ENCODE data around the gene HIKESHI. TPM values are rescaled to one million over a fixed set of nuclear protein-coding genes. Genes with fewer than 3 reads are reported as not detected.

Gene HIKESHI
- total RNA-seq, 2 donors from 2014 or later: 67.5 to 76.3 TPM

- Histone ChIP-seq H3K27me3 (ENCODE audit: control insufficient read depth, insufficient read depth, low read length, poor library complexity, severe bottlenecking) (no peaks in the 10 kb centered on the region), H3K27ac (ENCODE audit: low read depth, low read length) (no peak overlapping the region), H3K9ac (ENCODE audit: extremely low read depth, low read length, poor library complexity, severe bottlenecking) (no peak overlapping the region), H3K36me3 (ENCODE audit: control insufficient read depth, insufficient read depth, low read length) (no peaks in the 10 kb centered on the region), H3K4me1 (ENCODE audit: control insufficient read depth, insufficient read depth, low read length) (no peaks in the 10 kb centered on the region), H3K4me3 (ENCODE audit: low read length) (no peak overlapping the region), H3K9me3 (ENCODE audit: control insufficient read depth, low read length) (peaks cover 31% of the 10 kb centered on the region)
- no peak for TF ChIP-seq CTCF (conservative IDR thresholded peaks at IDR 0.05)
- H3K9me3 Mint-ChIP-seq: peaks cover 11% of the 10 kb centered on the region
- WGBS, 2 experiments (ENCODE audit: insufficient coverage in 1 of 2, insufficient read length in 1 of 2): 90 to 100% methylated on average over 2 of the region's 2 CpGs
- peaks cover 8% of the 10 kb centered on the region for H3K4me1 Mint-ChIP-seq
- H3K27me3 Mint-ChIP-seq (ENCODE audit: insufficient read depth): peaks cover 3% of the 10 kb centered on the region
- no peak overlapping the region for H3K4me3 Mint-ChIP-seq
- H3K27ac Mint-ChIP-seq: no peak overlapping the region
- no peak for DNase-seq
- H3K36me3 Mint-ChIP-seq (ENCODE audit: low read depth): no peaks in the 10 kb centered on the region
Measured at GRCh38 chr11:86380295-86381059, 78.4 kb downstream of the HIKESHI start.

- no peak overlapping the region for H3K27ac Mint-ChIP-seq
- Histone ChIP-seq H3K9ac (ENCODE audit: extremely low read depth, low read length, poor library complexity, severe bottlenecking) (no peak overlapping the region), H3K9me3 (ENCODE audit: control insufficient read depth, low read length) (peaks cover 3% of the 10 kb centered on the region), H3K4me1 (ENCODE audit: control insufficient read depth, insufficient read depth, low read length) (no peaks in the 10 kb centered on the region), H3K36me3 (ENCODE audit: control insufficient read depth, insufficient read depth, low read length) (no peaks in the 10 kb centered on the region), H3K27ac (ENCODE audit: low read depth, low read length) (no peak overlapping the region), H3K4me3 (ENCODE audit: low read length) (no peak overlapping the region), H3K27me3 (ENCODE audit: control insufficient read depth, insufficient read depth, low read length, poor library complexity, severe bottlenecking) (no peaks in the 10 kb centered on the region)
- H3K27me3 Mint-ChIP-seq (ENCODE audit: insufficient read depth): no peaks in the 10 kb centered on the region
- no peak for TF ChIP-seq CTCF (conservative IDR thresholded peaks at IDR 0.05)
- 93 to 95% methylated on average over 4 to 5 of the region's 5 CpGs for WGBS, 2 experiments (ENCODE audit: insufficient coverage in 1 of 2, insufficient read length in 1 of 2)
- no peak for DNase-seq
- H3K4me3 Mint-ChIP-seq: no peak overlapping the region
- H3K4me1 Mint-ChIP-seq: peaks cover 14% of the 10 kb centered on the region
- H3K9me3 Mint-ChIP-seq: no peaks in the 10 kb centered on the region
- no peaks in the 10 kb centered on the region for H3K36me3 Mint-ChIP-seq (ENCODE audit: low read depth)
Measured at GRCh38 chr11:86383041-86383955, 81.3 kb downstream of the HIKESHI start.

GRCh38 chr11:86386283-86386682 lies 84.2 kb downstream of the HIKESHI start:
- no peaks in the 10 kb centered on the region for H3K9me3 ChIP-seq (ENCODE audit: control insufficient read depth, low read length)
- Mint-ChIP-seq H3K9me3 (no peaks in the 10 kb centered on the region), H3K27me3 (ENCODE audit: insufficient read depth) (no peaks in the 10 kb centered on the region), H3K4me3 (no peak overlapping the region), H3K36me3 (ENCODE audit: low read depth) (peaks cover 2% of the 10 kb centered on the region), H3K27ac (no peak overlapping the region), H3K4me1 (peaks cover 15% of the 10 kb centered on the region)
- H3K27ac ChIP-seq (ENCODE audit: low read depth, low read length): no peak overlapping the region
- no peak for TF ChIP-seq CTCF (conservative IDR thresholded peaks at IDR 0.05)
- H3K4me1 ChIP-seq (ENCODE audit: control insufficient read depth, insufficient read depth, low read length): peaks cover 4% of the 10 kb centered on the region
- WGBS, 2 experiments (ENCODE audit: insufficient coverage in 1 of 2, insufficient read length in 1 of 2): 92 to 100% methylated on average over 1 to 2 of the region's 2 CpGs
- H3K4me3 ChIP-seq (ENCODE audit: low read length): no peak overlapping the region
- H3K9ac ChIP-seq (ENCODE audit: extremely low read depth, low read length, poor library complexity, severe bottlenecking): no peak overlapping the region
- H3K36me3 ChIP-seq (ENCODE audit: control insufficient read depth, insufficient read depth, low read length): no peaks in the 10 kb centered on the region
- no peak for DNase-seq
- no peaks in the 10 kb centered on the region for H3K27me3 ChIP-seq (ENCODE audit: control insufficient read depth, insufficient read depth, low read length, poor library complexity, severe bottlenecking)

Measured in endodermal cell (in vitro differentiated cells).